ENCODE results near the gene RPS23.

DNA sequence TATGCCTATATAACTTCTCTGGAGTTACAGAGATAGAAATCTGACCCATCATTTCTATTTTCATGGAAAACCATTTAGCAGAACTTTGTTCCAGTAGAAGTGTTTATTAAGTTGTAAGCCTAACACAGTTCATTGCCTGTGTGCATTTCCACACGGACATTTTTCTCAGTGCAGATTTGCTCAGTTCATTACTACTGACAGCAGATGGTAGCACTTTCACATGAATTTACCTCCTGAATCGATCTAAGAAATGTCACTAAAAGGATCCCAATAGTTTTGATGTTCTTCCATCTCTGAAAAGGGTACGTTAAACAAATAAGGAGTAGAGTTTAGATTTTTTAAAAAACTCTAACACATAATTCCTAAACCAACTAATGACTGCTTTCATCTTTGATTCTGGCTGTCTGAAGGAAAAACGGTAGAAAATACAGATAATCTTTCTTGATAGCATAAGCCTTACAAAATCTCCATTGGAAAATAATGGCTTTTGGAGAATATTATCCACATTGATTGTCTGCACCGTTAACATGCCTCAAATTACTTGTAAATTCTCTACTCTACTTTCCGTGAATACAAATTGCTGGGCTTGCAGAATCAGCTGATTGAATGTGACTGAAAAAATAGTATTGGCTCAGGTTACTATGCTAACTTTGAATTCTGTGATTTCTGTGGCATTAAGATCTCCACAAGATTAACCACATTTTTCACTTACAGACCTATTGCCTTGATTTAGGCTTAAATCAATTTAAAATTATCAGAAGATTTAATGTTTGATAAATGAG, 33.1 kb downstream of the RPS23 start:
- TF ChIP-seq, protein P1, sequence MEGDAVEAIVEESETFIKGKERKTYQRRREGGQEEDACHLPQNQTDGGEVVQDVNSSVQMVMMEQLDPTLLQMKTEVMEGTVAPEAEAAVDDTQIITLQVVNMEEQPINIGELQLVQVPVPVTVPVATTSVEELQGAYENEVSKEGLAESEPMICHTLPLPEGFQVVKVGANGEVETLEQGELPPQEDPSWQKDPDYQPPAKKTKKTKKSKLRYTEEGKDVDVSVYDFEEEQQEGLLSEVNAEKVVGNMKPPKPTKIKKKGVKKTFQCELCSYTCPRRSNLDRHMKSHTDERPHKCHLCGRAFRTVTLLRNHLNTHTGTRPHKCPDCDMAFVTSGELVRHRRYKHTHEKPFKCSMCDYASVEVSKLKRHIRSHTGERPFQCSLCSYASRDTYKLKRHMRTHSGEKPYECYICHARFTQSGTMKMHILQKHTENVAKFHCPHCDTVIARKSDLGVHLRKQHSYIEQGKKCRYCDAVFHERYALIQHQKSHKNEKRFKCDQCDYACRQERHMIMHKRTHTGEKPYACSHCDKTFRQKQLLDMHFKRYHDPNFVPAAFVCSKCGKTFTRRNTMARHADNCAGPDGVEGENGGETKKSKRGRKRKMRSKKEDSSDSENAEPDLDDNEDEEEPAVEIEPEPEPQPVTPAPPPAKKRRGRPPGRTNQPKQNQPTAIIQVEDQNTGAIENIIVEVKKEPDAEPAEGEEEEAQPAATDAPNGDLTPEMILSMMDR (conservative IDR thresholded peaks at IDR 0.05; ENCODE audit: low read depth, low read length) = no peak
- no peak for TF ChIP-seq EZH2 (IDR thresholded peaks at IDR 0.05; ENCODE audit: borderline replicate concordance, low read depth, low read length, poor library complexity, severe bottlenecking)

All from A673 (cell line).